HL-60 (cell line): ENCODE measurements around the gene SMOC1.

Source experiments
- DNase-seq, 2 experiments: peaks; one replicate each; pipeline ENCODE4 v3.0.0-alpha.2; 2010 to 2020; ENCODE audit warnings: low read depth in 1 of 2, low spot score in 1 of 2
- H3K27ac ChIP-seq: fragments of 250-450 bp; sonication (Bioruptor Pico); replicated peaks from 2 replicates; pipeline ENCODE4 v1.5.1; 2020; ENCODE audit warnings: mild to moderate bottlenecking, moderate library complexity
- H3K27me3 ChIP-seq: fragments of 250-450 bp; sonication (Bioruptor Pico); 2 replicates; pipeline ENCODE4 v1.5.1; 2021; ENCODE audit warnings: mild to moderate bottlenecking, moderate library complexity; ENCODE audit not compliant: insufficient read depth, poor library complexity, severe bottlenecking
- H3K4me3 ChIP-seq: replicated peaks from 2 replicates; pipeline ENCODE4 v1.5.1; 2011; ENCODE audit warnings: mild to moderate bottlenecking, control low read depth, low read length; ENCODE audit not compliant: insufficient read depth
- GABPA ChIP-seq: IDR thresholded peaks from 2 replicates; pipeline ENCODE4 v1.6.1; 2012; ENCODE audit warnings: low read depth
- POLR2AphosphoS5 ChIP-seq: IDR thresholded peaks from 2 replicates; pipeline ENCODE4 v1.6.1; 2012; ENCODE audit warnings: low read depth
- SPI1 ChIP-seq: IDR thresholded peaks from 2 replicates; pipeline ENCODE4 v1.6.1; 2012; ENCODE audit warnings: low read depth, mild to moderate bottlenecking, borderline replicate concordance
- TF ChIP-seq, protein P1 (sequence below): IDR thresholded peaks from 2 replicates; pipeline ENCODE4 v1.6.1; 2012; ENCODE audit warnings: low read depth; ENCODE audit not compliant: insufficient replicate concordance
- TF ChIP-seq, protein P2 (sequence below): IDR thresholded peaks from one replicate; pipeline ENCODE4 v1.5.1; 2011; ENCODE audit warnings: low read length, control low read depth, inconsistent platforms; ENCODE audit not compliant: insufficient read depth

SMOC1 gene

DNA sequence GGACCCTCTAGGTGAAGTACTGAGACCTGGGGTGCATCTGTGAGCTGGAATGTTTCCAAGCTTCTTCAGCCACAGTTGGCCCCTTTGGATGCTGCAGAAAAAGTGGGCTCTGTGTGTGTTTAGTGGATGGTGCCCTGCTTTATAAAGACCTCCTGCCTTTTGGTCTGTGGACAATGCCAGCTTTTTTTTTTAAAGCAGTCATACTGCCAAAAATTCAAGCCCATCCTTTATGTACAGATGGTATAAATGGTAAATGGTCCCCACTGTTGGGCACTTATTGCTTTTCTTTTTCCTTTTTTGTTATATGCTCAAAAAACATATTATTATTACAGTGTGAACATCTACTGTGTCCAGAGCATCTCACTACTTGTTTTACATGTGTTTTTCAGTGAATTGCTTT is 81.1 kb downstream of the SMOC1 start:
- Histone ChIP-seq H3K27me3 (no peaks in the 10 kb centered on the region), H3K27ac (no peak overlapping the region), H3K4me3 (no peak overlapping the region)
- no peak for DNase-seq
- TF ChIP-seq POLR2AphosphoS5 (no peak), GABPA (no peak), SPI1 (no peak)
- TF ChIP-seq, protein P1, sequence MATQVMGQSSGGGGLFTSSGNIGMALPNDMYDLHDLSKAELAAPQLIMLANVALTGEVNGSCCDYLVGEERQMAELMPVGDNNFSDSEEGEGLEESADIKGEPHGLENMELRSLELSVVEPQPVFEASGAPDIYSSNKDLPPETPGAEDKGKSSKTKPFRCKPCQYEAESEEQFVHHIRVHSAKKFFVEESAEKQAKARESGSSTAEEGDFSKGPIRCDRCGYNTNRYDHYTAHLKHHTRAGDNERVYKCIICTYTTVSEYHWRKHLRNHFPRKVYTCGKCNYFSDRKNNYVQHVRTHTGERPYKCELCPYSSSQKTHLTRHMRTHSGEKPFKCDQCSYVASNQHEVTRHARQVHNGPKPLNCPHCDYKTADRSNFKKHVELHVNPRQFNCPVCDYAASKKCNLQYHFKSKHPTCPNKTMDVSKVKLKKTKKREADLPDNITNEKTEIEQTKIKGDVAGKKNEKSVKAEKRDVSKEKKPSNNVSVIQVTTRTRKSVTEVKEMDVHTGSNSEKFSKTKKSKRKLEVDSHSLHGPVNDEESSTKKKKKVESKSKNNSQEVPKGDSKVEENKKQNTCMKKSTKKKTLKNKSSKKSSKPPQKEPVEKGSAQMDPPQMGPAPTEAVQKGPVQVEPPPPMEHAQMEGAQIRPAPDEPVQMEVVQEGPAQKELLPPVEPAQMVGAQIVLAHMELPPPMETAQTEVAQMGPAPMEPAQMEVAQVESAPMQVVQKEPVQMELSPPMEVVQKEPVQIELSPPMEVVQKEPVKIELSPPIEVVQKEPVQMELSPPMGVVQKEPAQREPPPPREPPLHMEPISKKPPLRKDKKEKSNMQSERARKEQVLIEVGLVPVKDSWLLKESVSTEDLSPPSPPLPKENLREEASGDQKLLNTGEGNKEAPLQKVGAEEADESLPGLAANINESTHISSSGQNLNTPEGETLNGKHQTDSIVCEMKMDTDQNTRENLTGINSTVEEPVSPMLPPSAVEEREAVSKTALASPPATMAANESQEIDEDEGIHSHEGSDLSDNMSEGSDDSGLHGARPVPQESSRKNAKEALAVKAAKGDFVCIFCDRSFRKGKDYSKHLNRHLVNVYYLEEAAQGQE, result no peak
- TF ChIP-seq, protein P2, sequence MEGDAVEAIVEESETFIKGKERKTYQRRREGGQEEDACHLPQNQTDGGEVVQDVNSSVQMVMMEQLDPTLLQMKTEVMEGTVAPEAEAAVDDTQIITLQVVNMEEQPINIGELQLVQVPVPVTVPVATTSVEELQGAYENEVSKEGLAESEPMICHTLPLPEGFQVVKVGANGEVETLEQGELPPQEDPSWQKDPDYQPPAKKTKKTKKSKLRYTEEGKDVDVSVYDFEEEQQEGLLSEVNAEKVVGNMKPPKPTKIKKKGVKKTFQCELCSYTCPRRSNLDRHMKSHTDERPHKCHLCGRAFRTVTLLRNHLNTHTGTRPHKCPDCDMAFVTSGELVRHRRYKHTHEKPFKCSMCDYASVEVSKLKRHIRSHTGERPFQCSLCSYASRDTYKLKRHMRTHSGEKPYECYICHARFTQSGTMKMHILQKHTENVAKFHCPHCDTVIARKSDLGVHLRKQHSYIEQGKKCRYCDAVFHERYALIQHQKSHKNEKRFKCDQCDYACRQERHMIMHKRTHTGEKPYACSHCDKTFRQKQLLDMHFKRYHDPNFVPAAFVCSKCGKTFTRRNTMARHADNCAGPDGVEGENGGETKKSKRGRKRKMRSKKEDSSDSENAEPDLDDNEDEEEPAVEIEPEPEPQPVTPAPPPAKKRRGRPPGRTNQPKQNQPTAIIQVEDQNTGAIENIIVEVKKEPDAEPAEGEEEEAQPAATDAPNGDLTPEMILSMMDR, result no peak

DNA sequence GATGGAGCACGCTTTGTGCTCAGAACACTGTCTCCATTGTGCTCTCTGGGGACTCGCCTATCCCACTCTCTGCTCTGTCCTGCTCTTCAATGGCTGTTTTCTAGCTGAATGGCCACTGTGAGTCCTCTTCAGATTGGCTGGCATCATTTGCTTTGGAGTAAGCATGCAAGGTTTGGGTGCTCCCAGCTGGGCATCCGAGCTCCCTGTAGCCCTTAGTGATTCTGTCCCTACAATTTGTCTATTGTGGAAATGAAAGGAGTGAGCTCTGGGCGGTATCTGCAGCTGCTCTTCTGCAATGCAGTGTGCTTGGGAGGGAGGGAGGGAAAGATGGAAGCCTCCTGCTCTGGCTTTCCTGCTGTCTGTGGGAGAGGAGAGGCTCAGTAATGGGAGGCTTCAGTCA is 84.8 kb downstream of the SMOC1 start:
- H3K4me3 ChIP-seq, result no peak overlapping the region
- no peak overlapping the region for H3K27ac ChIP-seq
- TF ChIP-seq POLR2AphosphoS5, result no peak
- no peak for TF ChIP-seq GABPA
- TF ChIP-seq, protein P1, result no peak
- no peak for TF ChIP-seq SPI1
- no peak for DNase-seq
- no peaks in the 10 kb centered on the region for H3K27me3 ChIP-seq

DNA sequence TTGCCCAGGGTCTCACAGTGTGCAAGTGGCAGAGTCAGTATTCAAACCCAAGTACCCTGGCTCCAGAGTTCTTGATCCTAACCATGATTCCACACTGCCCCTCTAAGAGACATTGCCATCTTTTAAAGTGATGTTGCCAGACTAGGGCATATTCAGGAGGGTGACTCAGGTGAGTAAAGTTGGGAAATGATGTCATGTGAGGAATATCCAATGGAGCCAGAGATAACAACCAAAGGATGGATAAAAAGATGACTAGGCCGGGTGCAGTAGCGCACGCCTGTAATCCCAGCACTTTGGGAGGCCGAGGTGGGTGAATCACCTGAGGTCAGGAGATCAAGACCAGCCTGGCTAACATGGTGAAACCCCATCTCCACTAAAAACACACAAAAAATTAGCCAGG is 85.6 kb downstream of the SMOC1 start:
- TF ChIP-seq, protein P2, result no peak
- TF ChIP-seq SPI1 (no peak), GABPA (no peak), POLR2AphosphoS5 (no peak)
- TF ChIP-seq, protein P1, result no peak
- Histone ChIP-seq H3K4me3 (no peak overlapping the region), H3K27ac (no peak overlapping the region), H3K27me3 (no peaks in the 10 kb centered on the region)
- DNase-seq, result no peak

DNA sequence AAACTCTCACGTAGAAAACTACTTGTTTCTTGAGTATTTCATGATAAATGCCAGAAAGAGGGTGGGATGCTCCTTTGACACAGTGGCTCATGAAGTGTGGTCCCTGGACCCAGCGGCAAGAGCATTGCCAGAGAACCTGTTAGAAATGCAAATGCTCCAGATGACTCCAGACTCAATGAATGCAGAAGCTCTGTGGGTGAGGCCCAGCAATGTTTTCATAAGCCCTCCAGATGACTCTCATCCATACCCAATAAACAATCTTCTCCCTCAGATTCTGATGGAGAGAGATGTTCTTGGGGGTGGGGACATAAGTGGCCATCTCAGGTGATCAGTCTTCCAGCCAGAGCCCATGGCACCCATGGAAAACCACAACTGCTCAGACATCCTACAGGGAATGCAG is 88.9 kb downstream of the SMOC1 start:
- no peaks in the 10 kb centered on the region for H3K27me3 ChIP-seq
- no peak overlapping the region for H3K4me3 ChIP-seq
- no peak for DNase-seq
- no peak overlapping the region for H3K27ac ChIP-seq
- no peak for TF ChIP-seq SPI1
- no peak for TF ChIP-seq POLR2AphosphoS5
- TF ChIP-seq GABPA, result no peak
- TF ChIP-seq, protein P1, result no peak
- TF ChIP-seq, protein P2, result no peak
